ENCODE measurements around the gene MCU.
"Not testable (repeated sequence)": the region's sequence is repeated elsewhere in the genome, so short reads cannot be mapped to it uniquely, and the experiment has no call there.

The MCU gene

DNA sequence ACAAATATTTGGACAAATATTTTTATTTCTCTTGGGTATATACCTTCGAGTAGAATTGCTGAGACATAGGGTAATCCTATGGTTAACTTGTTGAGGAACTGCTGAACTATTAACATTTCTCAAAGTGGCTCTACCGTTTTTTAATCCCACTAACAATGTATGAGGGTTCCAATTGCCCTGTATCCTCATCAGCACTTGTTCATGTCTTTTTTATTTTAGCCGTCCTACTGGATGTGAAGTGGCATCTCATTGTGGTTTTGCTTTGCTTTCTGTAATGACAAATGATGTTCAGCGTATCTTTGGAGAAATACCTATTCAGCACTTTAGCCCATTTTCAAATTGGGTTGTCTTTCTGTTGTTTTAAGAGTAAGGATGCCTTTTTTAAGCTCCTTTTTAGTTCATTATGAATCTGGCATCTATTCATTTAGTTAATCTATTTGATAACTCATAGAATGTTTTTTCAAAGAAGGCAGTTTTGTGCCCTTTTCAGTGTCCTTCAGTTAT lies 40.0 kb downstream of the MCU start:
- no peak for DNase-seq (ENCODE audit: low spot score)

DNA sequence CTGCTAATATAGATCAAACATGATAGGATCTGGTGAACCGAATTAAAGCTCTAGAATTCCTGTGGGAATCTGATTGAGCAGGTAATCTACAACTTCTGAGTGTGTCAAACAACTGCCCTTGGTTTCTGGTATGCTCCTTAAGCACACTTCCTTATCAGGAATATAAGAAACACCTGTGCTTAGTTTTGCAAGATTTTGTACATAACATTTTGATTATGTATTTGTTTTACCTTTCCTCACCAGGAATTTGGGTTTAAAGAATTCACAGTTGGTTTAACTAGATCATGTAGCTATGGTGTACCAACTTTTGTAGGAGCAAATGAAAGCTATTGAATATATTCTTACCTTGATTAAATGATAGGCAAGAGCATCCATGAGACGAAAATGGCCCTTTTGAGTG lies 40.6 kb downstream of the MCU start:
- DNase-seq (ENCODE audit: low spot score), result no peak

DNA sequence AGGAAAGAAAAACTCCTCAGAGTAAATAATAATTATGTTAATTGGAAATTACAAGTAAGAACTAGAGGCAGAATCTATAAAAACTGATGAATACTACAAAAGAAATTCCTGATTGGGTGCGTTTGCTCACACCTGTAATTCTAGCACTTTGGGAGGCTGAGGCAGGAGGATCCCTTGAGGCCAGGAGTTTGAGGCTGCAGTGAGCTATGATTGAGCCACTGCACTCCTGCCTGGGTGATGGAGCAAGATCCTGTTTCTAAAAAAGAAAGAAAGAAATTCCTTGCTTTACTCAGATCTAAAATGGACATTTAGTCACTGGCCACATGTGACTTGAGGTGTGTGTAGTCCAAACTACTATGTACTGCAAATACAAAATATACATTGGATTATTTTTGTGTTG lies 42.0 kb downstream of the MCU start:
- no peak for DNase-seq (ENCODE audit: low spot score)

DNA sequence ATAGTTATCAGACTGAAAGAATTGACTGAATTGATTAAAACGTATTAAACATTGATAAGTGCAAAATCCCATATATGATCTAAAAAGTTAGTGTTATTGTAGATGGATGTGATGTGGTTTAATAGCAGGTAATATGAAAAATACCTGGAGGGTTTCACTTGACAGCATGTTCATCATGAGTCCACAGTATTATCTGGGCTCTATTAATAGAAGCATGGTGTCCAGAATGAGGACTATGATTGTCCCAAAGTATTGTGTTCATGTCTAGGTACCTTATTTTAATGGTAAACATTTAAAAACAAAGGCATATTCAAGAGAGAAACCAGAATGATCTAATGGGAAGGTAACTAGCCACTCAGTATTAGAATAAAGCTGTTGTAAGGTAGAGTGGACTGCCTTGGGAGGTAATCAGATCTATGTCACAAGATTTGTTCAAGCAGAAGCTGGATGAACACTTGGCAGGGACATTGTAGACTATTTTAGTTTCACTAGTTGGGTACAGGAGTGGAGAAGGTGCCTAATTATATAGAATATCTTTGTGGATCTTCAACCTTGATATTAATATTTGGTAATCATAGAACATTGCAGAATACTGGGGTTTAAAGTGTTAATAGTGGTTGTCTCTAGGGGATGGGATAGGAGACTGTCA lies 43.5 kb downstream of the MCU start:
- DNase-seq (ENCODE audit: low spot score), result no peak

DNA sequence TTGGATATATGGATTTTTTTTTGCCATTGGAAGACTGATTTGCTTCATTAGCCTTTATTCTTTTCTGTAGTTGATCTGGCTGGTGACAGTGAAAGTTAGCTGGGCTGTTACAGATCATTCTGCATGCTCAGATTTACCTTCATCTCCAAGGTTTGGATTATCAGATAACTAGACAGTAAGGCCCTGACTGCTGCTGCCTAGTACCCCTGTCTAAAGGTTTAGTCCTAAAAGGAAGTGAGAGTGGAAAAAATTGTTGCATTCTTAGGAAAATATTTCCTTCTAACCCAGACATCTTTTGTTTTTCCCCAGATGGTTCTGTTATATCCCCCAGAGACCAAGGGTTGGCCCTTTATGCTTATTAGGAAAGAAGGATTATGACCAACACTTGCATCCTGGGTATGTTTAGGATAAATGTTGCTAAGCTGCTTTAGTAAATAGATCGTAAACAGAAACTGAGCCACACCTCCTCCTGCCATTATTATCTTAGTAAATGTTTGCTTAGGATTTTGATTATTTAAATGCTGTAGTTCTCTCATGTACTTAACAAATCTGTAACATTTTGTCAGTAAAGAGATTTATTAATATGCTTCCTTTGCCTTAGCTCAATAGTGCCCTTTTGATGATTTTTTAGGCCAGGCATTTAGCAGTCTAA lies 44.4 kb downstream of the MCU start:
- DNase-seq (ENCODE audit: low spot score), result no peak

DNA sequence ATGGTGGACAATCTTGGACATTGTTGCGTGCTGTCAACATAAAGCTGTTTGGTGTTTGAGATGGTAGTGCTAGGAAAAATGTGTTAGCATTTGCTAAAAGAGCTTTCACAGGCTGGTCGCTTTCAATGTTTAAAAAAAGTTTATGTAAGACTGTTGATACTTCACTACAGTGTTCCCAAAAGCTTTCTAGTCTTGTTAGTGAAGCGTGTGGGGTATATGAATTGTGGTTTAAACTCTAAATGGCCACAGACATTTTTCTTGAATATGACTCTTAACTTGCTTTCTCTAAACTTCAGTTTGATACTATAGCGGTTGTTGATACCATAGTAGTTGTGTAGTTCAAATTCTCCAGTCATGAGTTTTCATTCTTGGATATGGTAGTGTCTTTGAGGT lies 44.9 kb downstream of the MCU start:
- DNase-seq (ENCODE audit: low spot score), result no peak

DNA sequence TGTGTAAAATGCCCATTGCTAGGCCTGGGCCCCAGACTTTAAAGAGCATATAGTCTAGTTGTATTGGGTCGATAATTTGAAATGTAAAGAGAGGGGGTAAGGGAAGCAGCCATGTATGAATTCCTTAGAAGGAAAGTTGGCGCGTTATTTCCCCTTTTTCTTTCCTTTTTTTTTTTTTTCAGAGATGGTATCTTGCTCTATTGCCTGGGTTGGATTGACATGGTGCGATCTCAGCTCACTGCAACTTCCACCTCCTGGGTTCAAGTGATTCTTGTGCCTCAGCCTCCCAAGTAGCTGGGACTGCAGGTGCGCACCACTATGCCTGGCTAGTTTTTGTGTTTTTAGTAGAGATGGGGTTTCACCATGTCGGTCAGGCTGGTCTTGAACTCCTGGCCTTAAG lies 45.4 kb downstream of the MCU start:
- DNase-seq (ENCODE audit: low spot score), result not testable (repeated sequence)

DNA sequence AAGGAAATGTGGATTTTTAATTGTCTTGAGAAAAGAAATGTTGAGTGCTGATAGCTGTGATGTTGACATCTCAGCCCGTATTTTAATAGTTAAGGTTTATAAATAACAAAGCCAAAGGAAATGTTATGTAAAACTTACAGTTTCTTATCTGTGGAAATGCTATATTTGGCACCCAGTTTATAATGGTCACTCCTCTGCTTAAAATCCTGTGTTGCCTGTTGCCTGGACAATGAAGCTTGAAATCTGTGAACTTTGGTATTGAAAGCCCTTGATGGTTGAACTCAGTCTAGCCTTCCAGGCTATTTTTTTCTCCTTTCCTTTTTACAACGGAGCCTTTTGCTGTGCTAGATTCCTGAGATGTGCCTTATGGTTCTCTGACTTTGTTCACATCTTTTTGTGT lies 46.5 kb downstream of the MCU start:
- DNase-seq (ENCODE audit: low spot score), result no peak

DNA sequence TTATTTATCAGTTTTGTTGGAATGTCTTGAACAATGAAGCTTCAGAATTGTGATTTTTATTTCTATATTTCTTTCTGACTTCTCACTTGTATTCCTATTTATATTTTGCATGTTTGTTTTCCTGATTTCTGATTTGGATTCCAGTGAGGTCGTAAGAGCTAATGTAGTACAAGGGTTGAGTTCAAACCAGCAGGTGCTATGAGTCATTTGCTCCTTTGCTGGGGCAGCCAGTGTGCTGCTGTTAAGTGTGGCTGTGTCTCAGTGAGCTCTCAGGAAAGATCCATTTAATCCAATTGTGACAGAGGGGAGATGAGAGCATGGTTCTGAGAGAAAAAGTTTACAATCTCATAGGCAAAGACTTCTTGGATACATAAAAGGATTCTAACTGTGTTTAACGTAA lies 48.6 kb downstream of the MCU start:
- no peak for DNase-seq (ENCODE audit: low spot score)

DNA sequence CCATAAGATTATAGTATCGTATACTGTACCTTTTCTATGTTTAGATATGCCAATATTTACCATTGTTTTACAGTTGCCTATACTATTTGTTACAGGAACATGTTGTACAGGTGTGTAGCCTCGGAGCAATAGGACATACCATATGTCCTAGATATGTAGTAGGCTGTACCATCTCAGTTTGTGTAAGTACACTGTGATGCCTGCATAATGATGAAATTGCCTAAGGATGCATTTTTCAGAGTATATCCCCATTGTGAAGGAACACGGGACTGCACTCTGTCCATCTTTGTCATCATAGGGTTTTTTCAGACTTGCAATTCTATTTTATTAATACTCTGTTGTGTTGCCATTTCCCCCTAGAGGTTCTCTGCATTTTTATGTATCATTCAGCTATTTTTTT lies 50.1 kb downstream of the MCU start:
- DNase-seq (ENCODE audit: low spot score), result no peak

DNA sequence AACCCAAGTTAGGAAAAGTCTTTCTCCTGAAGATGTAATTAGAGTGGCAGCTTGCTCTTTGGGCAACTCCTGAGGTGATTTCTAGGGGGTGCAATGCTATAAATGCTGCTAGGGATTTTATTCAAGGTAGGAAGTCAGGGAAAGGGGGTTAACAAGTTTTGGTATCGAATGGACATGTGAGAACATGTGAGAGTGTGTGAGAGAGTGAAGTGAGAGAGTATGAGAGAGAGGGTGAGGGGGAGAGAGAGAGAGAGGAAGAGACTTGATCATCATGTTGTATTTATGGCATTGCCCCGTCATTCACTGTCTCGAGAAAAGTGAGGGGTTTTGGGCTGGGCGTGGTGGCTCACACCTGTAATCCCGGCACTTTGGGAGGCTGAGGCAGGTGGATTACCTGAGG lies 50.9 kb downstream of the MCU start:
- DNase-seq (ENCODE audit: low spot score), result no peak

DNA sequence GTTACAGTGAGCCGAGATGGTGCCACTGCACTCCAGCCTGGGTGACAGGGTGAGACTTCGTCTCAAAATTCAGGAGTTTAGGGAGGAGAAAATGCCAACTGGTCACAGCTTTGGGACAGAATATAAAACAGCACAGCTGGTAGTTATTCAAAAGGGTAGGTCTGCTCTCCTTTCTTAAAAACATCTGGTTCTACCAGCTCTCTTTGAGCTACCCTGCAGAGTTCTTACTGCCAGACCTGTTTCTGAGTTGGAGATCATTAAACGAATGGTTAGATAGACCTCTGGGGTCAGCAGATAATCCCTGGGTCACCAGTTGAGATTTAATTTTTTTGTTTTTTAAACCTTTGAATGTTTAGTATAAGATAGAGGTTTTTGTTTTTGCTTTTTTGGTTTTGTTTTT lies 52.6 kb downstream of the MCU start:
- no peak for DNase-seq (ENCODE audit: low spot score)

DNA sequence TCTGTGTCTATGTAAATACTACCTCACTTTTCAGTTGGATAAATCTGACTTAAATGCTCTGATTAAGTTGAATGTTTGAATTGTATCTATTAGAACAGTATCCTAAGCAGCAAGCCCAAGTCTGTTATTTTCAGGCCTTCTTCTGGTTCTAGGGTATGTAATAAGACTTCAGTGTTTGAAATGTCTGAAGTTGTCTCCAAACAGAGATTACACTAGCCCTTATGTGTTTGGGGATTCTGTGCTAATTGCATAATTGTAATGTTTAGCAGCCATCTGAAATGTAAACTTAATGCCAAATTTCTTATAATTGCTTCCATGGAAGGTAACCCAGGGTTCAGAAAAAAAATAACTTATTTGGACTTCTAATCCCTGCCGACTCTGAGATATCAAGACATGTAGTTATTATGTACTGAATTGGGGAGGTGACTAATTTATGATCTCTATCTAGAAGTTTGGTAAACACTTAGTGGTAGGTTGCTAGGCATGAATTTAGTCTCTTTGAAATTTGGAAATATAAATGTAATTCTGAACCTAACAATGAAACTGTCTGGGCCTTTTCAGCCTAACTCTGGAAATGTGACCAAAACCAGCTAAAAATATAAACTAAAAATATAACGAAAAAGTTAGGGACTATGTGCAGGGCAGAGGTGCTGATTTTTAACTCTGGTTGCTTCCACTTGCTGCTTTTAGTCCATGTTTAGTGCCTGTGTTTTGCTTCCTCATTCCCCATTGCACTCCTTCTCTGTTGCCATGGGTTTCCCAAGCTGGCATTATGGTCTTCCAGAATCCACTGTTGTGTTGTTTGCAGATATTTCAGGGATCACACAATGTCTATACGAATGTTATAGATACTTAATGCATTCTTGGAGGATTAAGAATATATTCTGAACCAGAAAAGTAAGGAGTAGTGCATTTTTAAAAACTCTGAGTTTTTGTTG lies 54.8 kb downstream of the MCU start:
- DNase-seq (ENCODE audit: low spot score), result no peak

DNA sequence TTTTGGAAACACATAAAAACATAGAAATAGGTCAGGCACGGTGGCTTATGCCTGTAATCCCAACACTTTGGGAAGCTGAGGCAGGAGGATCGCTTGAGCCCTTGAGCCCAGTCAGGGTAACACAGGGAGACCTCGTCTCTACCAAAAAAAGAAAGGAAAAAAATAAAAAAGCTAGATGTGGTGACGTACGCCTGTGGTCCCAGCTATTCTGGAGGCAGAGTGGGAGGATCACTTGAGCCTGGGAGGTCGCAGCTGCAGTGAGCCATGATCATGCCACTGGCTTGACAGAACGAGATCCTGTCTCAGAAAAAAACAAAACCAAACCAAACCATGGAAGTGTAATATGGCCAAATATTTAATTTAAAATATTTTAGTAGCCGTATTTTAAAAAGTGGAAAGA lies 55.6 kb downstream of the MCU start:
- DNase-seq (ENCODE audit: low spot score), result no peak

DNA sequence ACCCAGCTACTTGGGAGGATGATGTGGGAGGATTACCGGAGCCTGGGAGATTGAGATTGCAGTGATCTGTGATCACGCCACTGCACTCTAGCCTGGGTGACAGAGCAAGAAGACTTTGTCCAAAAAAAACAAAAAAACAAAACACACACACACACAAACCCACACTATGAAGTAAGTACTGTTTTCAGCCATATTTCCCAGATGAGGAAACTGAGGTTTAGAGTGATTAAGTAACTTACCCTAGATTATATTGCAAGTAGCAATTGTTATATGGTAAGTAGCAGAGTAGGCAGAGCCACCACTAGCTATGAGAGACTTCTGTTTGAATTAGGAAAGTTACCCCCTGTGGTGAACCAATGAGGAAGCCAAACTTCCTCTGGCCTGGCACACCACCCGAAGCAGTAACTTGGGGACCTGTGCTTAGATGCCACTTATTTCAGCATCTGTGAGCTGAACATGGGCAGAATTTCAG lies 61.9 kb downstream of the MCU start:
- peak; percentile 4 for DNase-seq (ENCODE audit: low spot score)

DNA sequence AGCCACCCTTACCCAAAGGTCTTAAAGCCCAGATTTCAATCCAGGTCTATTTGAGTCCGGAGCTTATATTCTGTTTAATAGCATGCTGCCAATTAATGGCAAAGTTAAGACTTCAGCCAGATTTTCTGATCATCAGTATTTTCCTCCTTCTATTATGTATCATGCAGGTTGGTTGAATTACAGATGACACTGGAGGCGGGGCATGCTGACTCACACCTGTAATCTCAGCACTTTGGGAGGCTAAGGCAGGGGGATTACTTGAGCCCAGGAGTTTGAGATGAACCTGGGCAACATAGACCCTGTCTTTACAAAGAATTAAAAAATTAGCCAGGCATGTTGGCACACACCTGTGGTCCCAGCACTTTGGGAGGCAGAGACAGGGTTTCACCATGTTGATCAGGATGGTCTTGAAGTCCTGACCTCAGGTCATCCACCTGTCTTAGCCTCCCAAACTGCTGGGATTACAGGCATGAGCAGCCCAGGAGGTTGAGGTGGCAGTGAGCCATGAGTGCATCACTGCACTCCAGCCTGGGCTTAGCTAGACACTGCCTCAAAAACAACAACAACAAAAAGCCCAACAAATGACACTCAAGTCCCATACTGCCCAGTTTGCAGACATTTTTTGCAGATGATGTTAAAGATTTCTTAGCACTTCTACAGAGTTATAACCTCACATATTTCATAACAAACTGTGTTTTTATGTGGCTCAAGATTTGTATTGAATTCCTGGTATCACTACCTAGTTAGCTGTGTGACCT lies 62.5 kb downstream of the MCU start:
- DNase-seq (ENCODE audit: low spot score), result no peak

DNA sequence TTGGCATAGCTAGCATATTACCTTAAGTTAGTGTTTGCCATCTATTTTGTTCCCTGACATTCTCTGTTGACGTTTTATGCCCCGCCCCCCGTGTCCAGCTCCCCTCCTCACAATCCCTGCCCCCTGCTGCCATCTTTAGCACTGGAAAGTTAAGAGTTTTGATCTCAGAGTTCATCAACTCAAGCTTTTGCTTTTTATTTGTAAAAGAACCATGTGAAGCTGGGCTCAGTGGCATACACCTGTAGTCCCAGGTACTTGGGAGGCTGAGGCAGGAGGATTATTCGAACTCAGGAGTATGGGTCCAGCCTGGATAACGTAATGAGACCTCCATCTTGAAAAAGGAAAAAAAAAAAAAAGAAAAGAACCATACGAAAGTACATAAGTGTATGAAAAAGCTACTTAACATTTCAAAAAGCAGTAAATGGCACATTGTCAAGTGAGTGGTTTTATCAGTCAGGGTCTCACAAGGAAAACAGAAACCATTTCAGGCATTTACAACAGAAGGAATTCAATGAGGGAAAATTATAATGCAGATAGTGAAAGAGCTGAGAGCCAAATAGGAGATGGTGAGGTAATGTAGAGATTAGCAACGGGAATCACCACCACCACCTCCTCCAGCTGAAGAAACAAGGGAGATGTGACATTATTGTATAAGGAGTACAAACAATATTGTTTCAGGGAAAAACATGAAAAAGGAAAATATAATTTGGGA lies 64.9 kb downstream of the MCU start:
- DNase-seq (ENCODE audit: low spot score), result no peak

DNA sequence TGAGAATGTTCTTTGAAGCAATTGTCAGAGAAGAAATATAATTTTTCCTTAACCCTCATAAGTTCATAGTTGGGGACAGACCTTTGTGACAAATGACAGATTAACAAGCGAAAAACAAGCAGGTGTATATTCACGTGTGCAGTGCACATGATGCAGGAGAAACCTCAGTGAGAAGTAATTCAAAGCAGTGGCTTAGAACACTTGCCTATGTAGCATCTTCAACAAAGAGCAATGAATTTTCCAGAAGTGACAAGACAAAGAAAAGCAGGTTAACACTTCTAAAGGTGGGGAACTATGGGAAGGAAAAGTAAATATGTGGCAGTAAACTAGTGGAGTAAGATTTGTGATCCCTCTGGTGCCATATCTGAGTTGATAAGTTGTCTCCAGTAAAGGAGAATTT lies 65.8 kb downstream of the MCU start:
- DNase-seq (ENCODE audit: low spot score), result no peak

DNA sequence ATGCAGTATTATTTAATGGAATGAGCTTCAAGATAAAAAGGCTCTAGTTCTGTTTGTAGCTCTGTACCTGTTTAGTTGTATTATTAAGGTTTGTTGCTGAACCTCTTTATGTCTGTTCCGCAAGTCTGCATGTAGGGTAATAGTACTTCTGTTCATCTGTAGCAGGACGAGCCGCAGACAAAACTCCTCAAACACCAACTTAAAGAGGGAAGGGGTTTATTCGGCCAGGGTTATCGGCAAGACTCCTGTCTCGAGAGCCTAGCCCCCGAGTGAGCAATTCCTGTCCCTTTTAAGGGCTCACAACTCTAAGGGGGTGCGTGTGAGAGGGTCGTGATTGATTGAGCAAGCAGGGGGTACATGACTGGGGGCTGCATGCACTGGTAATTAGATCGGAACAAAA lies 67.0 kb downstream of the MCU start:
- not testable (repeated sequence) for DNase-seq (ENCODE audit: low spot score)

DNA sequence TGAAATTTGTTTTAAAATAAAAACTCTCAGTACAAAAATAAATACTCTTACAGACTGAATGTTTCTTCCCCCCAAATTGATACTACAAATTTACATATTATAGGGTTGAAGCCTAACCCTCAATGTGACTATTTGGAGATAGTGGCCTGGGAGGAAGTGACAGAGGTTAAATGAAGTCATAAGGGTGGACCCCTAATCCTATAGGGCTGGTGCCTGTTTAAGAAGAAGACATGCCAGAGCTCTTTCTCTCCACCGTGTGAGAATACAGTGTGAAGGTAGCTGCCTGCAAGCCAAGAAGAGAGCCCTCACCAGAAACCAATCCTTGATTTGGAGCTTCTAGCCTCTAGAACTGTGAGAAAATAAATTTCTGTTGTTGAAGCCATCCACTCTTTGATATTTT lies 67.6 kb downstream of the MCU start:
- no peak for DNase-seq (ENCODE audit: low spot score)

DNA sequence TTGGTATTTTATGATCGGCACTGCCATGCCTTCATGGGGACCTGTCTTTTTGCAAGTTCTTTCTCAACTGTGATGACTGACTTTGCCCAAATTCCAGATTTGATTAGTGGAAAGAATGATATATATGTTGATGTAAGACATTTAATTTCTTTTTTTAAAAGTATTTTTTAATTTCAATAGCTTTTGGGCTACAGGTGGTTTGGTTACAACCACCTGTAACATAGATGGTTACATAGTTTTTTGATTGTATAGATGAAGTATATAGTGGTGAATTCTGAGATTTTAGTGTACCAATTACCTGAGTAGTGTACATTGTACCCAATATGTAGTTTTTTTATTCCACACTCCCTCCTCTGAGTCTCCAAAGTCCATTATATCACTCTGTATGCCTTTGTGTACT lies 69.6 kb downstream of the MCU start:
- no peak for DNase-seq (ENCODE audit: low spot score)

All from CD4-positive, alpha-beta T cell treated with Interleukin-2 at 100 ng/mL for 4 hours (primary cell).